MM.1S (cell line): ENCODE data around the gene ETHE1.

Source experiments
- DNase-seq: peaks from one replicate; pipeline ENCODE4 v3.0.0-alpha.2; 2015
- H2AFZ ChIP-seq: fragments of 300-600 bp; sonication (generic); 2 replicates; pipeline ENCODE4 v1.6.0; 2016; ENCODE audit warnings: antibody characterized with exemption, low read length
- H3F3A ChIP-seq: fragments of 300-600 bp; sonication (generic); 2 replicates; pipeline ENCODE4 v1.6.1; 2016; ENCODE audit warnings: mild to moderate bottlenecking, antibody characterized with exemption, low read length, moderate library complexity, mixed read lengths; ENCODE audit not compliant: insufficient read depth
- H3K27ac ChIP-seq: fragments of 300-600 bp; sonication (generic); 2 replicates; pipeline ENCODE4 v1.5.1; 2016; ENCODE audit warnings: mild to moderate bottlenecking, low read length
- H3K27me3 ChIP-seq: fragments of 300-600 bp; sonication (generic); replicated peaks from 2 replicates; pipeline ENCODE4 v1.6.0; 2016; ENCODE audit warnings: low read length; ENCODE audit not compliant: insufficient read depth
- H3K36me3 ChIP-seq: fragments of 300-600 bp; sonication (generic); replicated peaks from 2 replicates; pipeline ENCODE4 v1.6.1; 2016; ENCODE audit warnings: mild to moderate bottlenecking, low read length, mixed read lengths; ENCODE audit not compliant: insufficient read depth
- H3K4me1 ChIP-seq: fragments of 300-600 bp; sonication (generic); 2 replicates; pipeline ENCODE4 v1.6.1; 2016; ENCODE audit warnings: low read length, mixed read lengths
- H3K4me2 ChIP-seq: fragments of 300-600 bp; sonication (generic); 2 replicates; pipeline ENCODE4 v1.6.0; 2016; ENCODE audit warnings: low read depth, low read length
- H3K4me3 ChIP-seq: fragments of 300-600 bp; sonication (generic); 2 replicates; pipeline ENCODE4 v1.5.1; 2016; ENCODE audit warnings: low read length, mixed read lengths
- H3K79me2 ChIP-seq: fragments of 300-600 bp; sonication (generic); 2 replicates; pipeline ENCODE4 v1.6.1; 2016; ENCODE audit warnings: mixed run types, low read length, mixed read lengths
- H3K9ac ChIP-seq: fragments of 300-600 bp; sonication (generic); 2 replicates; pipeline ENCODE4 v1.6.1; 2016; ENCODE audit warnings: low read length, mixed read lengths
- H3K9me2 ChIP-seq: fragments of 300-600 bp; sonication (generic); replicated peaks from 2 replicates; pipeline ENCODE4 v1.6.1; 2016; ENCODE audit warnings: mild to moderate bottlenecking, low read length, mixed read lengths; ENCODE audit not compliant: insufficient read depth
- H3K9me3 ChIP-seq: fragments of 300-600 bp; sonication (generic); replicated peaks from 2 replicates; pipeline ENCODE4 v1.6.1; 2016; ENCODE audit warnings: mild to moderate bottlenecking, low read length, mixed read lengths; ENCODE audit not compliant: insufficient read depth
- H4K20me1 ChIP-seq: fragments of 300-600 bp; sonication (generic); 2 replicates; pipeline ENCODE4 v1.6.1; 2016; ENCODE audit warnings: mild to moderate bottlenecking, low read length, moderate library complexity, mixed read lengths; ENCODE audit not compliant: insufficient read depth
- EZH2 ChIP-seq: fragments of 300-600 bp; sonication (generic); optimal IDR thresholded peaks from 2 replicates; pipeline ENCODE3; 2017; ENCODE audit warnings: low read depth, mild to moderate bottlenecking, antibody characterized with exemption, low read length, mixed read lengths
- EZH2phosphoT487 ChIP-seq: fragments of 300-600 bp; sonication (generic); IDR thresholded peaks from 2 replicates; pipeline ENCODE4 v1.6.1; 2018; ENCODE audit warnings: antibody characterized with exemption, low read length
- TF ChIP-seq, protein P1 (sequence below): fragments of 300-600 bp; sonication (generic); IDR thresholded peaks from 2 replicates; pipeline ENCODE4 v1.5.1; 2016; ENCODE audit warnings: antibody characterized with exemption, low read length, mixed read lengths

ETHE1 gene

DNA sequence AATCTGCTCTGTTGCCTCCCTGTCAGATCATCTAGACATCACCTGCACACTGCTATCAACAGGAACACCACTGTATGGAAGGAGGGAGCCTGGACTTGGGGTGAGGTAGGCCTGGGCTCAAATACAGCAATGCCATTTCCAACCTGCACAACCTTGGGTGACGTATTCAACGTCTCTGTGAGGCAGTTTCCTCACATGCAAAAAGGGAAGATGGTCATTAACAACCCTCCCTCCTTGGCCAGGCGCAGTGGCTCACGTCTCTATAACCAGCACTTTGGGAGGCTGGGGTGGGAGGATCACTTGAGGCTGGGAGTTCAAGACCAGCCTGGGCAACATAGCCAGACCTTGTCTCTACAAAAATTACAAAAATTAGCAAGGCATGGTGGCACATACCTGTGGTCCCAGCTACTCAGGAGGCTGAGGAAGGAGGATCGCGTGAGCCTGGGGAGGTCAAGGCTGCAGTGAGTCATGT, 35.3 kb upstream of the ETHE1 start:
- DNase-seq, result no peak
- no peaks in the 10 kb centered on the region for H4K20me1 ChIP-seq
- H2AFZ ChIP-seq, result no peak overlapping the region
- H3K9ac ChIP-seq, result no peak overlapping the region
- H3K79me2 ChIP-seq, result no peaks in the 10 kb centered on the region
- H3K36me3 ChIP-seq, result no peaks in the 10 kb centered on the region
- H3K9me2 ChIP-seq, result no peaks in the 10 kb centered on the region
- H3K27ac ChIP-seq, result no peak overlapping the region
- H3K9me3 ChIP-seq, result no peaks in the 10 kb centered on the region
- H3K4me3 ChIP-seq, result no peak overlapping the region
- no peaks in the 10 kb centered on the region for H3K4me1 ChIP-seq
- H3K4me2 ChIP-seq, result no peak overlapping the region
- H3K27me3 ChIP-seq, result no peaks in the 10 kb centered on the region
- no peaks in the 10 kb centered on the region for H3F3A ChIP-seq
- no peak for TF ChIP-seq EZH2phosphoT487

DNA sequence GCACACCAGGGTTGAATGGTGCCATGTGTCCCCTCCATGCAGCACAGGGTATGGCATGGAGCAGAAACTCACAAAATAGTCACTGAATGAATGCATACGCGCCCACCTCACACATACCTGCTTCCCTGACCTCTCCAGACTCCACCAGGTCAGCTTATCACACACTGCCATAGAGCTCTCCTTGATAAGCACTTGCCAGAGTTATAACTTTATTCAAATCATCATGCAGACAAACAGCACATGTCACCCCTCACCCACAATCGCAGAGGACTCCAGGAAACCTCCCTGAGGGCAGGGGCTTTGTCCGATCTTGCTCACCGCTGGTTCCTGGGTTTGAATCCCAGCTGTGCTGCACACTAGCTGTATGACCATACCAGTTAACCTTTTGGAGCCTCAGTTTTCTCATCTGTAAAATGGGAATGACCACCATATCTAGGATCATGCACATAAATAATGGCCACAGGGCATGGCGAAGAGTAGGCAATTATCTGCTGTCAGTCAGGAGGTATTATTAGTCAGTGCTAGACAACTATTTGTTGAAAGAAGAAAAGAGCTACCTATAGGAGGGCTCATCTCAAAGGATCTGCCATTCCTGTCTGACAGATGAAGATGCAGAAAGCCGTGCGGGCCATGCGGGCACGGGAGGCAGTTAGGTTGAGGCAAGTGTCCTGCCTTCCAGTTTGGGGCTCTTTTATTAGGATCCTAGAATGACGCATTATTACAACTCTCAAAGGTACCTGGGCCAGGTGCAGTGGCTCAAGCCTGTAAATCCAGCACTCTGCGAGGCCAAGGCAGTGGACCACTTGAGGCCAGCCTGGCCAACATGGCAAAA, 34.4 kb upstream of the ETHE1 start:
- DNase-seq, result no peak
- Histone ChIP-seq H3K79me2 (no peaks in the 10 kb centered on the region), H3K9me3 (no peaks in the 10 kb centered on the region), H4K20me1 (no peaks in the 10 kb centered on the region), H3F3A (no peaks in the 10 kb centered on the region), H3K27me3 (no peaks in the 10 kb centered on the region), H2AFZ (no peak overlapping the region), H3K4me2 (no peak overlapping the region), H3K4me3 (no peak overlapping the region), H3K9ac (no peak overlapping the region), H3K27ac (no peak overlapping the region), H3K36me3 (no peaks in the 10 kb centered on the region), H3K9me2 (no peaks in the 10 kb centered on the region), H3K4me1 (no peaks in the 10 kb centered on the region)
- no peak for TF ChIP-seq EZH2
- TF ChIP-seq EZH2phosphoT487, result no peak
- TF ChIP-seq, protein P1, sequence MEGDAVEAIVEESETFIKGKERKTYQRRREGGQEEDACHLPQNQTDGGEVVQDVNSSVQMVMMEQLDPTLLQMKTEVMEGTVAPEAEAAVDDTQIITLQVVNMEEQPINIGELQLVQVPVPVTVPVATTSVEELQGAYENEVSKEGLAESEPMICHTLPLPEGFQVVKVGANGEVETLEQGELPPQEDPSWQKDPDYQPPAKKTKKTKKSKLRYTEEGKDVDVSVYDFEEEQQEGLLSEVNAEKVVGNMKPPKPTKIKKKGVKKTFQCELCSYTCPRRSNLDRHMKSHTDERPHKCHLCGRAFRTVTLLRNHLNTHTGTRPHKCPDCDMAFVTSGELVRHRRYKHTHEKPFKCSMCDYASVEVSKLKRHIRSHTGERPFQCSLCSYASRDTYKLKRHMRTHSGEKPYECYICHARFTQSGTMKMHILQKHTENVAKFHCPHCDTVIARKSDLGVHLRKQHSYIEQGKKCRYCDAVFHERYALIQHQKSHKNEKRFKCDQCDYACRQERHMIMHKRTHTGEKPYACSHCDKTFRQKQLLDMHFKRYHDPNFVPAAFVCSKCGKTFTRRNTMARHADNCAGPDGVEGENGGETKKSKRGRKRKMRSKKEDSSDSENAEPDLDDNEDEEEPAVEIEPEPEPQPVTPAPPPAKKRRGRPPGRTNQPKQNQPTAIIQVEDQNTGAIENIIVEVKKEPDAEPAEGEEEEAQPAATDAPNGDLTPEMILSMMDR, result no peak

DNA sequence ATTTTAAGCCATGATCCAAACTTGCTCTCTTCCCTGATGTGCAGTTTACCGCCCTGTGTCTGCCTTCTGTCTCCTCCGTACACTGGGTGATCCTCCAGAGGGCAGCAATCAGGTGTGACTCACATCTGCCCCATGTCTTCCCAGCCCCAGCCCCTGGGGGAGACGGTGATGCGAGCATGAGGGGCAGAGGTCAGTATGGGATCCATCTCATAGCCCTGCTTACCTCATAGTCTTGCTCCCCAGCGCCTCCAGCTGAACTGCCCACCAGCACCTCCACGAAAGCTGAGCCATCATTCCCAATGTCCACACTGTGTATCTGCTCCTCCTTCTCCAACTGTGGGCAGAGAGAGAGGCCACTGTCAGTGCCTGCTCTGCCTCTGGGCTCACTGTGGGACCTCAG, 33.7 kb upstream of the ETHE1 start:
- Histone ChIP-seq H4K20me1 (no peaks in the 10 kb centered on the region), H3K4me1 (no peaks in the 10 kb centered on the region), H3K27ac (no peak overlapping the region), H3K79me2 (no peaks in the 10 kb centered on the region), H3K9ac (no peak overlapping the region), H2AFZ (no peak overlapping the region), H3K9me2 (no peaks in the 10 kb centered on the region), H3F3A (no peaks in the 10 kb centered on the region), H3K4me2 (no peak overlapping the region), H3K4me3 (no peak overlapping the region), H3K9me3 (no peaks in the 10 kb centered on the region), H3K36me3 (no peaks in the 10 kb centered on the region), H3K27me3 (no peaks in the 10 kb centered on the region)
- DNase-seq, result no peak
- TF ChIP-seq, protein P1, result no peak
- TF ChIP-seq EZH2phosphoT487 (no peak), EZH2 (no peak)

DNA sequence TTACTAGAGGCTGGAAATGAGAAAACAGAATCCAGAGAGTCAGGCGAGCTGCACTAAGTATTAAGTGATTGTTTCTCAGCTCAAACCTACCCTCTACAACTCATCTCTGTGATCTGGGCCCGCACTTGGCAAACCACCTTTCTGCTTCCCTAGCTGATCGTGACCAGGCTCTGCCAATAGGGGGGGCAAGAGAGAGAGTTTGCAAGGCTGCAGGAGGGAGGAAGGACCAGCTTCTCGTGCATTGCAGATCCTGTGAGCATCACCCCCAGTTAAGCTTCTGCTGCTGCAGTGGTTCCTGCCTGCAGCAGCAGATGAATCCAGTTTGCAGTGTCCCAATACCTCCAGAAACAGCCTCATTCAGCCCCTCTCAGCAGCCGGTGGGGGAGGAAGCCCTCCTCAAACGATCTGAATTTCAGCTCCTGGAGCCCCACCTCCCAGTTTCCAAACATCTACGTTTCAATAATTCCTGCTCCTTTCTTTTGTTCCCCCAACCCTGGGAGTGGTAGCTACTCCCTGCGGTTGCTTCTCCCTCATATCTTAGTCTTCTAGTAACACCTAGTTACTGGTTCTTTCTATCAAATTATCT, 28.3 kb upstream of the ETHE1 start:
- Histone ChIP-seq H3K9me2 (no peaks in the 10 kb centered on the region), H2AFZ (no peak overlapping the region), H3K4me3 (no peak overlapping the region), H3K9ac (no peak overlapping the region), H3K9me3 (no peaks in the 10 kb centered on the region), H3K79me2 (no peaks in the 10 kb centered on the region), H3K4me1 (no peaks in the 10 kb centered on the region), H3K4me2 (no peak overlapping the region), H3K36me3 (no peaks in the 10 kb centered on the region), H4K20me1 (no peaks in the 10 kb centered on the region), H3K27ac (no peak overlapping the region), H3F3A (no peaks in the 10 kb centered on the region), H3K27me3 (no peaks in the 10 kb centered on the region)
- DNase-seq, result peak; percentile 67
- TF ChIP-seq EZH2, result no peak
- TF ChIP-seq, protein P1, result peak; percentile 81
